Measurements from ENCODE around the gene PKMYT1. TPM values are rescaled to one million over a fixed set of nuclear protein-coding genes. Genes with fewer than 3 reads are reported as not detected.

PKMYT1 gene
- total RNA-seq, 1 donor from 2014 or later: 6.1 TPM

DNA sequence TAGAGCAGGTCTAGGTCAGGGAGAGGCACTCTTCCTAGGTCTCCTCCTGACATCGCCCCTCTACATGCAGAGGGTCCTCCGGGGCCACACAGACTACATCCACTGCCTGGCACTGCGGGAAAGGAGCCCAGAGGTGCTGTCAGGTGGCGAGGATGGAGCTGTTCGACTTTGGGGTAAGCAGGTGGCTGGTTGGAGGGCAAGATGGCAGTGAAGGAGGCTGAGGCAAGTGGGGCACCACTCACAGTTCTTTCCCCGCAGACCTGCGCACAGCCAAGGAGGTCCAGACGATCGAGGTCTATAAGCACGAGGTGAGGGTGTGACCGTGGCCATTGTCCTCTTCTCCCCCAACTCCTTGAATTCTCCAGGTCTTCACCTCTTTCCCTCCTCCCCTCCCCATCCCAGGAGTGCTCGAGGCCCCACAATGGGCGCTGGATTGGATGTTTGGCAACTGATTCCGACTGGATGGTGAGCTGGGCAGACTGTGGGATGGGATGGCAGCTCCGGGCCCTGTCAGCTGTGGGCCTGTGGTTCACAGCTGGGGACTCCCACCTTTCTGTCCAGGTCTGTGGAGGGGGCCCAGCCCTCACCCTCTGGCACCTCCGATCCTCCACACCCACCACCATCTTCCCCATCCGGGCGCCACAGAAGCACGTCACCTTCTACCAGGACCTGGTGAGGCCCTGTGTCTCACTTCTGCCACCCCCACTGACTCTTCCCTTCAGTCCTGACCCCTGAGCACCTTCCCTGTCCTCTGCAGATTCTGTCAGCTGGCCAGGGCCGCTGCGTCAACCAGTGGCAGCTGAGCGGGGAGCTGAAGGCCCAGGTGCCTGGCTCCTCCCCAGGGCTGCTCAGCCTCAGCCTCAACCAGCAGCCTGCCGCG is 46.6 kb upstream of the PKMYT1 start:
- Histone ChIP-seq H3K27me3 (ENCODE audit: control insufficient read depth, insufficient read depth, low read length) (peaks cover 33% of the 10 kb centered on the region), H3K36me3 (ENCODE audit: control insufficient read depth, insufficient read depth, low read length) (peaks cover 4% of the 10 kb centered on the region), H3K4me3 (ENCODE audit: low read depth, low read length) (no peak overlapping the region)
- DNase-seq (ENCODE audit: low read depth): no peak
- TF ChIP-seq, protein P1, sequence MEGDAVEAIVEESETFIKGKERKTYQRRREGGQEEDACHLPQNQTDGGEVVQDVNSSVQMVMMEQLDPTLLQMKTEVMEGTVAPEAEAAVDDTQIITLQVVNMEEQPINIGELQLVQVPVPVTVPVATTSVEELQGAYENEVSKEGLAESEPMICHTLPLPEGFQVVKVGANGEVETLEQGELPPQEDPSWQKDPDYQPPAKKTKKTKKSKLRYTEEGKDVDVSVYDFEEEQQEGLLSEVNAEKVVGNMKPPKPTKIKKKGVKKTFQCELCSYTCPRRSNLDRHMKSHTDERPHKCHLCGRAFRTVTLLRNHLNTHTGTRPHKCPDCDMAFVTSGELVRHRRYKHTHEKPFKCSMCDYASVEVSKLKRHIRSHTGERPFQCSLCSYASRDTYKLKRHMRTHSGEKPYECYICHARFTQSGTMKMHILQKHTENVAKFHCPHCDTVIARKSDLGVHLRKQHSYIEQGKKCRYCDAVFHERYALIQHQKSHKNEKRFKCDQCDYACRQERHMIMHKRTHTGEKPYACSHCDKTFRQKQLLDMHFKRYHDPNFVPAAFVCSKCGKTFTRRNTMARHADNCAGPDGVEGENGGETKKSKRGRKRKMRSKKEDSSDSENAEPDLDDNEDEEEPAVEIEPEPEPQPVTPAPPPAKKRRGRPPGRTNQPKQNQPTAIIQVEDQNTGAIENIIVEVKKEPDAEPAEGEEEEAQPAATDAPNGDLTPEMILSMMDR (IDR thresholded peaks at IDR 0.05; ENCODE audit: insufficient read depth, low read length, poor library complexity, severe bottlenecking): no peak

DNA sequence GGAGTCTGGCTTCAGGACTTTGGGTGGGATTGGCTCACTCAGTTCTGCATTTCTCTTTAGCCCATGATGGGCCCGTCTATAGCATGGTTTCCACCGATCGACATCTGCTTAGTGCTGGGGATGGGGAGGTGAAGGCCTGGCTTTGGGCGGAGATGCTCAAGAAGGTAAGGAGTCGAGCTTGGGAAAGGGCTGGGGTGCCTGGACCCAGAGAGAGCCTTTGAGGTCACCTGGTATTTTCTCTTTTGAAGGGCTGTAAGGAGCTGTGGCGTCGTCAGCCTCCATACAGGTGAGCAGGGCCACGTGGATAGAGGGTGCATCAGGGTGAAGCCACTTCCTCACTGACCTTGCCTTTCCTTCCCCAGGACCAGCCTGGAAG is 45.7 kb upstream of the PKMYT1 start:
- Histone ChIP-seq H3K36me3 (ENCODE audit: control insufficient read depth, insufficient read depth, low read length) (peaks cover 4% of the 10 kb centered on the region), H3K27me3 (ENCODE audit: control insufficient read depth, insufficient read depth, low read length) (peaks cover 27% of the 10 kb centered on the region), H3K4me3 (ENCODE audit: low read depth, low read length) (no peak overlapping the region)
- DNase-seq (ENCODE audit: low read depth): no peak
- TF ChIP-seq, protein P1 (IDR thresholded peaks at IDR 0.05; ENCODE audit: insufficient read depth, low read length, poor library complexity, severe bottlenecking): no peak

DNA sequence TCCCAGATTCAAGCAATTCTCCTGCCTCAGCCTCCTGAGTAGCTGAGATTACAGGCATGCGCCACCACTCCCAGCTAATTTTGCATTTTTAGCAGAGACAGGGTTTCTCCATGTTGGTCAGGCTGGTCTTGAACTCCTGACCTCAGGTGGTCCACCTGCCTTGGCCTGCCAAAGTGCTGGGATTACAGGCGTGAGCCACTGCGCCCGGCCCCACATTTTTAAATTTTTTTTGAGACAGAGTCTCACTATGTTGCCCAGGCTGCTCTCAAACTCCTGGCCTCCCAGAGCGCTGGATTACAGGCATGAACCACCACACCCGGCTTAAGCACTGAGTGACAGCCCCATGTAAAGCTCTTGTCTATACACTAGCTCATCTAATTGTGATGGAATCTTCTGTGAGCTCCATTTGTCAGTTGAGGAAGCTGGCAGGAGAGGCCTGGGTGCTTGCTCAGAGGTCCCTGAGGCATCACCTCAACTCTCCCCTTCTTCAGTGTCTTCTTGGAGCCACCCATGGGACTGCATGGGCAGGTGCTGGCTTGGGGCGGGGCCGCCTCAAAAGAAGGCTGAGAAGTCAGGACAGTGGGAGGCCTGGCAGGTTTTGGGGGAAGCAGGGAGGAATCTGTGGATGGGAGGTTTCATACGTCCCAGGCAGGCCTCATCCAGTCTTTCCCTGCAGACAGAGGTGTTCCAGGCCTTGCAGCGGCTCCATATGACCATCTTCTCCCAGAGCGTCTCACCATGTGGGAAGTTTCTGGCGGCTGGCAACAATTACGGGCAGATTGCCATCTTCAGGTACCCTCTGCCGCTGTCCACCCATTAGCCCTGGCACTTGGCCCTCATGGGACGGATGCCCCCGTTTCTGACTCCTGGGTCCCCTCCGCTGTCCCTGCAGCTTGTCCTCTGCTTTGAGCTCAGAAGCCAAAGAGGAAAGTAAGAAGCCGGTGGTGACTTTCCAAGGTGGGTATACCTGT is 45.1 kb upstream of the PKMYT1 start:
- no peak for DNase-seq (ENCODE audit: low read depth)
- TF ChIP-seq, protein P1 (IDR thresholded peaks at IDR 0.05; ENCODE audit: insufficient read depth, low read length, poor library complexity, severe bottlenecking): no peak
- Histone ChIP-seq H3K36me3 (ENCODE audit: control insufficient read depth, insufficient read depth, low read length) (peaks cover 4% of the 10 kb centered on the region), H3K4me3 (ENCODE audit: low read depth, low read length) (no peak overlapping the region), H3K27me3 (ENCODE audit: control insufficient read depth, insufficient read depth, low read length) (peaks cover 20% of the 10 kb centered on the region)

GRCh38 chr16:3023669-3024478 is 43.6 kb upstream of the PKMYT1 start, which contains the start of the genes HCFC1R1 and THOC6:
TSS of gene HCFC1R1 (minus strand) at chr16:3023942. CDS start at chr16:3023941, 1 bp downstream.
TSS of gene THOC6 (plus strand) at chr16:3024035. CDS start at chr16:3024327, 292 bp downstream.
- peaks cover 6% of the 10 kb centered on the region for H3K27me3 ChIP-seq (ENCODE audit: control insufficient read depth, insufficient read depth, low read length)
- DNase-seq (ENCODE audit: low read depth): peak; percentile 93
- TF ChIP-seq, protein P1 (IDR thresholded peaks at IDR 0.05; ENCODE audit: insufficient read depth, low read length, poor library complexity, severe bottlenecking): no peak
- H3K4me3 ChIP-seq (ENCODE audit: low read depth, low read length): peak within 1 kb of the TSS; percentile 60
- H3K36me3 ChIP-seq (ENCODE audit: control insufficient read depth, insufficient read depth, low read length): peaks cover 4% of the 10 kb centered on the region

DNA sequence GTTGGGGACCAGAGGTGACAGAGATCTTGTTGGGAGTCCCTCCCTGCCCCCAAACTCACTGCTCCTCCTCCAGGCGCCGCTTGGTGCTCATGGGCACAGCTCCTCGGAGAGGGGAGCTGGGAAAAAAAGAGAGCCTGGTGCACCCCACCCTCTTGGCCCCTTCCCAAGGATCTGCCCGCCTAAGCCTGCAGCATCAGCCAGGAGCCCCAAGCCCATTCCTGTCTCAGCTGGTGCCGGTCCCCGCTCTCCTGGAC is 43.1 kb upstream of the PKMYT1 start:
- no peak for DNase-seq (ENCODE audit: low read depth)
- Histone ChIP-seq H3K27me3 (ENCODE audit: control insufficient read depth, insufficient read depth, low read length) (peaks cover under 1% of the 10 kb centered on the region), H3K36me3 (ENCODE audit: control insufficient read depth, insufficient read depth, low read length) (peaks cover 4% of the 10 kb centered on the region), H3K4me3 (ENCODE audit: low read depth, low read length) (peak overlapping the region; percentile 60)
- TF ChIP-seq, protein P1 (IDR thresholded peaks at IDR 0.05; ENCODE audit: insufficient read depth, low read length, poor library complexity, severe bottlenecking): no peak
